ENCODE measurements around the gene HIGD1B.
A peak's percentile ranks its signal among the peaks of the same experiment; 100 is the strongest.

The HIGD1B gene

GRCh38 chr17:44871556-44871955, 23.9 kb downstream of the HIGD1B start:
- TF ChIP-seq CTCF (conservative IDR thresholded peaks at IDR 0.05) (no peak), ZFX (IDR thresholded peaks at IDR 0.05) (no peak)
- no peak overlapping the region for H3K27ac ChIP-seq

- no peak overlapping the region for H3K27ac ChIP-seq
- TF ChIP-seq ZFX (IDR thresholded peaks at IDR 0.05) (no peak), CTCF (conservative IDR thresholded peaks at IDR 0.05) (no peak)
Observed at GRCh38 chr17:44872131-44872768, 24.6 kb downstream of the HIGD1B start.

- no peak for TF ChIP-seq CTCF (conservative IDR thresholded peaks at IDR 0.05)
- no peak for TF ChIP-seq ZFX (IDR thresholded peaks at IDR 0.05)
Observed at GRCh38 chr17:44875761-44876160, 28.1 kb downstream of the HIGD1B start.

GRCh38 chr17:44877121-44877520, 29.4 kb downstream of the HIGD1B start:
- no peak overlapping the region for H3K27ac ChIP-seq
- TF ChIP-seq CTCF (conservative IDR thresholded peaks at IDR 0.05) = no peak
- no peak for TF ChIP-seq ZFX (IDR thresholded peaks at IDR 0.05)

More at GRCh38 chr17:44875761-44876160, 28.1 kb downstream of the HIGD1B start:
- no peak overlapping the region for H3K27ac ChIP-seq

GRCh38 chr17:44878627-44879221, 31.0 kb downstream of the HIGD1B start:
- TF ChIP-seq CTCF (conservative IDR thresholded peaks at IDR 0.05) (peak; percentile 83), ZFX (IDR thresholded peaks at IDR 0.05) (no peak)
- H3K27ac ChIP-seq = no peak overlapping the region

- TF ChIP-seq CTCF (conservative IDR thresholded peaks at IDR 0.05) (no peak), ZFX (IDR thresholded peaks at IDR 0.05) (no peak)
- H3K27ac ChIP-seq = no peak overlapping the region
Observed at GRCh38 chr17:44879376-44879775, 31.7 kb downstream of the HIGD1B start.

- no peak for TF ChIP-seq CTCF (conservative IDR thresholded peaks at IDR 0.05)
- TF ChIP-seq ZFX (IDR thresholded peaks at IDR 0.05) = no peak
Observed at GRCh38 chr17:44880062-44880461, 32.4 kb downstream of the HIGD1B start.

More at GRCh38 chr17:44880062-44880461, 32.4 kb downstream of the HIGD1B start:
- no peak overlapping the region for H3K27ac ChIP-seq

Data from C4-2B (cell line).